ENCODE measurements around the gene AGMO. TPM values are rescaled to one million over a fixed set of nuclear protein-coding genes. Genes with fewer than 3 reads are reported as not detected.

AGMO gene
- total and polyA plus RNA-seq, 10 of the 15 experiments (the other 5 are each of a cell fraction or from before 2014, with no cell fraction given): 0.11 to 0.29 TPM; not detected in 8

DNA sequence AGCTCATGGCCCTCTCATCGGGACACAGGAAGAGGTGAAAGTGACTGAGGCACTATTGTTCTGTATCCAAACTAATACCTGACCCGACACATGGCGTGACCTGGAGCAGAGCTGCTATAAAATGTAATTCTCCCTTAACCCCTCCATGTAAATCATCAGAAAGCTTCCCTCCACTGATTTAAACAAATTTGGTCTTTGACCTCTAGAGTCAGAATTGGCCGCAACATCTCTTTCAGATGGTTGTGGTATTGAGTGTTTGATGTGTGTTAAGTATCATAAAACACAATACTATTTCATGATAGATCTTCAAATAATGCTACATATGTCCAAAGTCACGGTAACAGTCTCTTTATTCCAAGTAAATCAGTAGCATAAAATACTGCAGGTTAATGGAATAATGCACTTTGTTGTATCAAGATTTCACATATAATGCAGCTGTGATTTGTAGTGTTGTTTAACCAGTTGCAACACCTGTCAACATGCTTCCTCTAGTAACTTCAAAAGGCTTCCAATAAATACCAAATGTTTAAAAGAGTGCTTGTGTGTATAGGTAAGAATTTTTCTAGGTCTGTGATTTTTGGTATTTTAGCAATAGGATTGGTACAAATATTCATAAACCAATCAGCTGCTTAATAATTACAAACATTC is 144.3 kb downstream of the AGMO start (continued):
- TF ChIP-seq, protein P1, sequence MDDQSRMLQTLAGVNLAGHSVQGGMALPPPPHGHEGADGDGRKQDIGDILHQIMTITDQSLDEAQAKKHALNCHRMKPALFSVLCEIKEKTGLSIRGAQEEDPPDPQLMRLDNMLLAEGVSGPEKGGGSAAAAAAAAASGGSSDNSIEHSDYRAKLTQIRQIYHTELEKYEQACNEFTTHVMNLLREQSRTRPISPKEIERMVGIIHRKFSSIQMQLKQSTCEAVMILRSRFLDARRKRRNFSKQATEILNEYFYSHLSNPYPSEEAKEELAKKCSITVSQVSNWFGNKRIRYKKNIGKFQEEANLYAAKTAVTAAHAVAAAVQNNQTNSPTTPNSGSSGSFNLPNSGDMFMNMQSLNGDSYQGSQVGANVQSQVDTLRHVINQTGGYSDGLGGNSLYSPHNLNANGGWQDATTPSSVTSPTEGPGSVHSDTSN (IDR thresholded peaks at IDR 0.05; ENCODE audit: insufficient replicate concordance, low read depth, low read length): no peak
- TF ChIP-seq, protein P2, sequence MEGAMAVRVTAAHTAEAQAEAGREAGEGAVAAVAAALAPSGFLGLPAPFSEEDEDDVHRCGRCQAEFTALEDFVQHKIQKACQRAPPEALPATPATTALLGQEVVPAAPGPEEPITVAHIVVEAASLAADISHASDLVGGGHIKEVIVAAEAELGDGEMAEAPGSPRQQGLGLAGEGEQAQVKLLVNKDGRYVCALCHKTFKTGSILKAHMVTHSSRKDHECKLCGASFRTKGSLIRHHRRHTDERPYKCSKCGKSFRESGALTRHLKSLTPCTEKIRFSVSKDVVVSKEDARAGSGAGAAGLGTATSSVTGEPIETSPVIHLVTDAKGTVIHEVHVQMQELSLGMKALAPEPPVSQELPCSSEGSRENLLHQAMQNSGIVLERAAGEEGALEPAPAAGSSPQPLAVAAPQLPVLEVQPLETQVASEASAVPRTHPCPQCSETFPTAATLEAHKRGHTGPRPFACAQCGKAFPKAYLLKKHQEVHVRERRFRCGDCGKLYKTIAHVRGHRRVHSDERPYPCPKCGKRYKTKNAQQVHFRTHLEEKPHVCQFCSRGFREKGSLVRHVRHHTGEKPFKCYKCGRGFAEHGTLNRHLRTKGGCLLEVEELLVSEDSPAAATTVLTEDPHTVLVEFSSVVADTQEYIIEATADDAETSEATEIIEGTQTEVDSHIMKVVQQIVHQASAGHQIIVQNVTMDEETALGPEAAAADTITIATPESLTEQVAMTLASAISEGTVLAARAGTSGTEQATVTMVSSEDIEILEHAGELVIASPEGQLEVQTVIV (IDR thresholded peaks at IDR 0.05; ENCODE audit: borderline replicate concordance, partially characterized antibody): no peak
- no peak for TF ChIP-seq BHLHE40 (IDR thresholded peaks at IDR 0.05; ENCODE audit: borderline replicate concordance in 1 of 2, low read depth in 2 of 2, low read length in 1 of 2)
- TF ChIP-seq RAD51 (IDR thresholded peaks at IDR 0.05): no peak
- TF ChIP-seq, protein P3, sequence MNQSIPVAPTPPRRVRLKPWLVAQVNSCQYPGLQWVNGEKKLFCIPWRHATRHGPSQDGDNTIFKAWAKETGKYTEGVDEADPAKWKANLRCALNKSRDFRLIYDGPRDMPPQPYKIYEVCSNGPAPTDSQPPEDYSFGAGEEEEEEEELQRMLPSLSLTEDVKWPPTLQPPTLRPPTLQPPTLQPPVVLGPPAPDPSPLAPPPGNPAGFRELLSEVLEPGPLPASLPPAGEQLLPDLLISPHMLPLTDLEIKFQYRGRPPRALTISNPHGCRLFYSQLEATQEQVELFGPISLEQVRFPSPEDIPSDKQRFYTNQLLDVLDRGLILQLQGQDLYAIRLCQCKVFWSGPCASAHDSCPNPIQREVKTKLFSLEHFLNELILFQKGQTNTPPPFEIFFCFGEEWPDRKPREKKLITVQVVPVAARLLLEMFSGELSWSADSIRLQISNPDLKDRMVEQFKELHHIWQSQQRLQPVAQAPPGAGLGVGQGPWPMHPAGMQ (IDR thresholded peaks at IDR 0.05; ENCODE audit: borderline replicate concordance): no peak
- no peak for TF ChIP-seq ASH2L (IDR thresholded peaks at IDR 0.05; ENCODE audit: borderline replicate concordance, low read depth)
- TF ChIP-seq CHD2 (IDR thresholded peaks at IDR 0.05; ENCODE audit: borderline replicate concordance, low read depth, low read length): no peak
- no peak for TF ChIP-seq CBX3 (IDR thresholded peaks at IDR 0.05; ENCODE audit: borderline replicate concordance, low read depth)
- TF ChIP-seq NFXL1 (IDR thresholded peaks at IDR 0.05; ENCODE audit: borderline replicate concordance): no peak
- TF ChIP-seq POLR2AphosphoS5 (IDR thresholded peaks at IDR 0.05; ENCODE audit: low read length): no peak

Data from GM12878 (cell line).